Kidney epithelial cell (primary cell): ENCODE data around the gene COL5A3. TPM values are rescaled to one million over a fixed set of nuclear protein-coding genes. Genes with fewer than 3 reads are reported as not detected.

Source experiments
- DNase-seq: peaks from one replicate; pipeline ENCODE4 v3.0.0-alpha.2; 2010; ENCODE audit warnings: low read depth
- H3K27me3 ChIP-seq: 2 replicates; pipeline ENCODE4 v1.6.0; 2011; ENCODE audit warnings: low read length; ENCODE audit not compliant: control insufficient read depth, insufficient read depth
- H3K36me3 ChIP-seq: 2 replicates; pipeline ENCODE4 v1.5.1; 2011; ENCODE audit warnings: low read length; ENCODE audit not compliant: control insufficient read depth, insufficient read depth
- H3K4me3 ChIP-seq: 2 replicates; pipeline ENCODE4 v1.5.1; 2011; ENCODE audit warnings: low read depth, mild to moderate bottlenecking, control low read depth, low read length
- CTCF ChIP-seq: IDR thresholded peaks from 2 replicates; pipeline ENCODE4 v1.5.1; 2011; ENCODE audit warnings: mild to moderate bottlenecking, moderate library complexity, low read length, control low read depth, inconsistent platforms; ENCODE audit not compliant: insufficient read depth, poor library complexity, severe bottlenecking
- total RNA-seq: library from RNA; depleted of rRNA; stranded (reverse); fragments of >200 nt; gene quantifications from 2 replicates; pipeline ENCODE4 v1.2.3, GENCODE V29; 2015

The COL5A3 gene
- 0.79 and 1.3 TPM in 2 replicates for total RNA-seq

GRCh38 chr19:10010247-10010691 lies at the start of gene COL5A3:
Gene COL5A3, minus strand, starts transcription at chr19:10010504. Its CDS starts 119 bp downstream, at chr19:10010385.
- Histone ChIP-seq H3K27me3 (peaks cover 28% of the 10 kb centered on the region), H3K36me3 (no peaks in the 10 kb centered on the region), H3K4me3 (no peak within 1 kb of the TSS)
- TF ChIP-seq CTCF = no peak
- no peak for DNase-seq

- Histone ChIP-seq H3K36me3 (no peaks in the 10 kb centered on the region), H3K4me3 (no peak overlapping the region), H3K27me3 (peaks cover 2% of the 10 kb centered on the region)
- no peak for TF ChIP-seq CTCF
- DNase-seq = no peak
Measured at GRCh38 chr19:10052602-10053360, 42.5 kb upstream of the COL5A3 start.

GRCh38 chr19:10049626-10050025 lies 39.3 kb upstream of the COL5A3 start:
- DNase-seq = no peak
- TF ChIP-seq CTCF = no peak
- no peak overlapping the region for H3K4me3 ChIP-seq
- peaks cover 2% of the 10 kb centered on the region for H3K27me3 ChIP-seq
- no peaks in the 10 kb centered on the region for H3K36me3 ChIP-seq

- Histone ChIP-seq H3K4me3 (no peak overlapping the region), H3K36me3 (no peaks in the 10 kb centered on the region), H3K27me3 (no peaks in the 10 kb centered on the region)
- TF ChIP-seq CTCF = no peak
- no peak for DNase-seq
Measured at GRCh38 chr19:10045371-10045770, 35.1 kb upstream of the COL5A3 start.

- Histone ChIP-seq H3K4me3 (no peak overlapping the region), H3K36me3 (no peaks in the 10 kb centered on the region), H3K27me3 (no peaks in the 10 kb centered on the region)
- DNase-seq = no peak
- TF ChIP-seq CTCF = no peak
Measured at GRCh38 chr19:10044390-10044789, 34.1 kb upstream of the COL5A3 start.
